HCT116 (cell line): ENCODE data around the gene PHF1. TPM values are rescaled to one million over a fixed set of nuclear protein-coding genes. Genes with fewer than 3 reads are reported as not detected.

Experiments
- ATAC-seq: fragments of 200-7000 bp; cut with Tn5 transposase; 2 replicates; pipeline ENCODE4 v1.9.1; 2020; ENCODE audit warnings: mild to moderate bottlenecking, moderate library complexity
- BruUV-seq: library from RNA; stranded (reverse); fragments of 400-500 nt; replicated peaks from 2 replicates; lab custom pipeline; 2021; lab: Mats Ljungman, UMichigan
- CTCF ChIA-PET: fragments of 300-600 bp; sonication (Branson Sonifier 250); formaldehyde crosslinking; loops from one replicate; lab custom pipeline; 2021; ENCODE audit warnings: antibody characterized with exemption; lab: Charles Lee
- POLR2A ChIA-PET: fragments of 300-600, 350-600 bp; sonication (Branson Sonifier 250); formaldehyde crosslinking; loops from one replicate; lab custom pipeline; 2021; ENCODE audit warnings: antibody characterized with exemption; lab: Charles Lee
- RAD21 ChIA-PET, 2 experiments: fragments of 300-600 bp; sonication (Branson Sonifier 250); formaldehyde crosslinking; loops; one replicate each; lab custom pipeline; 2023; ENCODE audit warnings: low total read pairs in 2 of 2; ENCODE audit not compliant: uncharacterized antibody in 2 of 2, unreplicated experiment in 2 of 2, low non-redundant PET in 1 of 2; lab: Charles Lee
- DNase-seq: peaks from one replicate; pipeline ENCODE4 v3.0.0-alpha.2; 2010; ENCODE audit warnings: low read depth, low spot score
- H2AFZ ChIP-seq: fragments of 200-600 bp; shearing (Covaris generic), sonication (generic); 2 replicates; pipeline ENCODE4 v1.6.1; 2017; ENCODE audit warnings: low read depth, mixed run types, mixed read lengths, antibody characterized with exemption, low read length; ENCODE audit not compliant: poor library complexity, severe bottlenecking
- H3K27ac ChIP-seq: 2 replicates; pipeline ENCODE4 v1.5.1; 2012; ENCODE audit warnings: low read depth, low read length
- H3K27me3 ChIP-seq: fragments of 200-600 bp; sonication (generic); 2 replicates; pipeline ENCODE4 v1.6.1; 2016; ENCODE audit warnings: mixed run types, low read length, mixed read lengths; ENCODE audit not compliant: insufficient read depth
- H3K36me3 ChIP-seq, 2 experiments: fragments of 200-500 bp in 1 of 2; fragments of 200-600 bp in 1 of 2; sonication (Bioruptor generic) in 1 of 2; sonication (generic) in 1 of 2; 2 replicates each; pipeline versions ENCODE4 v1.5.1 to v1.6.1; 2014 to 2016; ENCODE audit warnings: low read length in 2 of 2, inconsistent platforms in 1 of 2, mixed read lengths in 1 of 2, mixed run types in 1 of 2; ENCODE audit not compliant: insufficient read depth in 2 of 2, control insufficient read depth in 1 of 2
- H3K4me1 ChIP-seq, 2 experiments: fragments of 200-600 bp in 1 of 2; sonication (generic) in 1 of 2; 2 replicates each; pipeline versions ENCODE4 v1.5.1 to v1.6.1; 2012 to 2017; ENCODE audit warnings: low read length in 2 of 2, inconsistent platforms in 1 of 2, mild to moderate bottlenecking in 1 of 2, mixed read lengths in 1 of 2, mixed run types in 1 of 2, moderate library complexity in 1 of 2; ENCODE audit not compliant: insufficient read depth in 2 of 2, control insufficient read depth in 1 of 2
- H3K4me2 ChIP-seq: fragments of 200-600 bp; sonication (generic); 2 replicates; pipeline ENCODE4 v1.6.1; 2017; ENCODE audit warnings: mixed run types, low read length, mixed read lengths
- H3K4me3 ChIP-seq, 2 experiments: fragments of 200-600 bp in 1 of 2; sonication (generic) in 1 of 2; replicated peaks in 1 of 2; 2 replicates each; pipeline ENCODE4 v1.5.1; 2011 to 2016; ENCODE audit warnings: low read length in 2 of 2, control low read depth in 1 of 2, low read depth in 1 of 2, mild to moderate bottlenecking in 1 of 2, mixed read lengths in 1 of 2, mixed run types in 1 of 2
- H3K79me2 ChIP-seq: fragments of 200-600 bp; sonication (generic); 2 replicates; pipeline ENCODE4 v1.6.1; 2017; ENCODE audit warnings: mild to moderate bottlenecking, mixed run types, low read length, moderate library complexity, mixed read lengths; ENCODE audit not compliant: insufficient read depth
- H3K9ac ChIP-seq: fragments of 200-600 bp; sonication (generic); 2 replicates; pipeline ENCODE4 v1.6.1; 2016; ENCODE audit warnings: low read length, mixed read lengths
- H3K9me2 ChIP-seq: fragments of 200-600 bp; sonication (generic), shearing (Covaris generic); 2 replicates; pipeline ENCODE4 v1.6.1; 2017; ENCODE audit warnings: mixed run types, mild to moderate bottlenecking, moderate library complexity; ENCODE audit not compliant: insufficient read depth
- H3K9me3 ChIP-seq, 2 experiments: fragments of 200-500 bp in 1 of 2; fragments of 200-600 bp in 1 of 2; sonication (Bioruptor generic) in 1 of 2; sonication (generic) in 1 of 2; 2 replicates each; pipeline ENCODE4 v1.6.1; 2014 to 2017; ENCODE audit warnings: low read length in 2 of 2, mixed read lengths in 2 of 2, inconsistent platforms in 1 of 2, low read depth in 1 of 2, mild to moderate bottlenecking in 1 of 2, mixed run types in 1 of 2, moderate library complexity in 1 of 2; ENCODE audit not compliant: control insufficient read depth in 1 of 2, insufficient read depth in 1 of 2
- H4K20me1 ChIP-seq: fragments of 200-600 bp; sonication (generic), shearing (Covaris generic); 2 replicates; pipeline ENCODE4 v1.6.1; 2017; ENCODE audit warnings: mixed run types, mild to moderate bottlenecking, moderate library complexity; ENCODE audit not compliant: insufficient read depth
- ATF3 ChIP-seq: IDR thresholded peaks from 2 replicates; pipeline ENCODE4 v1.6.1; 2012
- ELF1 ChIP-seq: IDR thresholded peaks from 2 replicates; pipeline ENCODE4 v1.6.1; 2012; ENCODE audit warnings: low read depth, borderline replicate concordance
- EZH2 ChIP-seq: fragments of 200-600 bp; sonication (generic); IDR thresholded peaks from 2 replicates; pipeline ENCODE4 v1.6.1; 2017; ENCODE audit warnings: antibody characterized with exemption, mixed run types
- JUND ChIP-seq: IDR thresholded peaks from 2 replicates; pipeline ENCODE4 v1.6.1; 2012
- POLR2A ChIP-seq: IDR thresholded peaks from 2 replicates; pipeline ENCODE4 v1.7.0; 2011; ENCODE audit warnings: borderline replicate concordance; ENCODE audit not compliant: insufficient read depth, insufficient read length; ENCODE audit errors: extremely low read depth
- REST ChIP-seq: IDR thresholded peaks from 2 replicates; pipeline ENCODE4 v1.6.1; 2012; ENCODE audit warnings: low read depth
- SIN3A ChIP-seq: IDR thresholded peaks from 2 replicates; pipeline ENCODE4 v1.6.1; 2012; ENCODE audit warnings: low read depth
- SP1 ChIP-seq: IDR thresholded peaks from 2 replicates; pipeline ENCODE4 v1.6.1; 2012; ENCODE audit warnings: low read depth
- TCF7L2 ChIP-seq: IDR thresholded peaks from 2 replicates; pipeline ENCODE4 v1.7.0; 2011; ENCODE audit warnings: borderline replicate concordance, inconsistent platforms; ENCODE audit not compliant: insufficient read depth, insufficient read length; ENCODE audit errors: extremely low read depth
- YY1 ChIP-seq: IDR thresholded peaks from 2 replicates; pipeline ENCODE4 v1.6.1; 2011; ENCODE audit warnings: low read length, low read depth, moderate library complexity, mild to moderate bottlenecking; ENCODE audit not compliant: insufficient replicate concordance; ENCODE audit errors: extremely low read depth
- ZNF274 ChIP-seq: fragments of 200-500 bp; sonication (Bioruptor generic); IDR thresholded peaks from 2 replicates; pipeline ENCODE4 v1.6.1; 2014; ENCODE audit warnings: mild to moderate bottlenecking, low read depth, low read length, inconsistent platforms
- intact Hi-C: fragments of 100-400 bp; cut with micrococcal nuclease; formaldehyde crosslinking; loops from 2 replicates; pipeline ENCODE4 v1.10.0; 2022
- total RNA-seq: library from RNA; stranded (reverse); gene quantifications from one replicate; pipeline ENCODE4 v1.2.1, GENCODE V29; 2021; ENCODE audit not compliant: unreplicated experiment

The PHF1 gene
- total RNA-seq, 1 experiment from 2014 or later = 40.2 TPM

DNA sequence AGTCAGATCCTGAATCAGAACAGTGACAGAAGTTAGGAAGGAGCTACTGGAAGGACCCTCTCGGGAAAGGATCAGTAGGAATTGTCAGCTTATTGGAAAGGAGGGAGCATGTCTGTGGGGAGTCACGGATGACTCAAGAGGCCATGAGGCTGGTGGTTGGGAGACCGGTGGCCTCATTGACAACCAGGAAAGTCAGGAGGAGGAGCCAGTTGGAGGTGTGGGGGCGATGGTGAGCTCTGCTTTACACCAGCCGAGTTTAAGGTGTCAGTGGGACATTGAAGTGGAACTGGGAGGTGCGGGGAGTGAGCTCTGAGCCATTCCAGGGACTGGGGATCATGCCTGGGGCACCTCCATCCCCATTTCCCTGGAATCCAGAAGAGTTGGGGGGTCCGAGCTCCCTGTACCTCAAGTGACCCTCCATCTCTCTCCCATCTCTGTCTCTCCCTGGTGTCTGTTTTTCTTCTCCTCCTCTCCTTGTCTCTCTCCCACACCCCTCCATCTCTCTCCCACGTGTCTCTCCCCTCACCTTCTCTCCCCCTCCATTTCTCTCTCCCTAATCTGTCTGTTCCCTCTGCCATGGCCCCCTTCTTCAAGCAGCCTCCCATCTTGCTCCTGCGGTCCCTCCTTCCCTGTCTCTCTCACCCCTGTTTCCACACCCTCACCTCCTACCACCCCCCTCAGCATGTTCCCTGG lies 29.3 kb downstream of the PHF1 start:
- Histone ChIP-seq H2AFZ (no peak overlapping the region), H3K9me2 (no peaks in the 10 kb centered on the region), H3K4me3 (no peak overlapping the region), H3K9ac (no peak overlapping the region), H3K9me3 (no peaks in the 10 kb centered on the region), H3K4me2 (no peak overlapping the region), H3K79me2 (no peaks in the 10 kb centered on the region), H3K27me3 (no peaks in the 10 kb centered on the region), H3K36me3 (peaks cover 2 to 7% of the 10 kb centered on the region in 2 experiments; a peak in 2 of 4 replicates), H3K4me1 (peaks cover 0 to 6% of the 10 kb centered on the region in 2 experiments; a peak in 2 of 4 replicates), H4K20me1 (no peaks in the 10 kb centered on the region), H3K27ac (no peak overlapping the region)
- TF ChIP-seq ZNF274 (no peak), ATF3 (no peak), YY1 (no peak), POLR2A (no peak), REST (no peak), SIN3A (no peak), SP1 (no peak), EZH2 (no peak), TCF7L2 (no peak), JUND (no peak), ELF1 (no peak)
- DNase-seq (no peak), ATAC-seq (peak; percentile 57)
- intact Hi-C loops = no loop called here
- ChIA-PET RAD21 (no interaction called here), POLR2A (interaction anchor here (1.3 kb wide), 2 partner anchors 10 to 14 kb away, joined by 3 read pairs; partner anchors contain the start of gene ZBTB9), CTCF (interaction anchor here (0.7 to 1.0 kb wide), 2 partner anchors 10 to 14 kb away, joined by 3 read pairs; no protein-coding TSS in a partner anchor)
- BruUV-seq = no TSS peak
